ENCODE results near the gene LRP1B. TPM values are rescaled to one million over a fixed set of nuclear protein-coding genes. Genes with fewer than 3 reads are reported as not detected.

LRP1B gene
- total RNA-seq, 1 experiment from 2014 or later = 0.52 TPM

GRCh38 chr2:141195087-141195486 is 935.7 kb downstream of the LRP1B start (continued):
- TF ChIP-seq, protein P1, sequence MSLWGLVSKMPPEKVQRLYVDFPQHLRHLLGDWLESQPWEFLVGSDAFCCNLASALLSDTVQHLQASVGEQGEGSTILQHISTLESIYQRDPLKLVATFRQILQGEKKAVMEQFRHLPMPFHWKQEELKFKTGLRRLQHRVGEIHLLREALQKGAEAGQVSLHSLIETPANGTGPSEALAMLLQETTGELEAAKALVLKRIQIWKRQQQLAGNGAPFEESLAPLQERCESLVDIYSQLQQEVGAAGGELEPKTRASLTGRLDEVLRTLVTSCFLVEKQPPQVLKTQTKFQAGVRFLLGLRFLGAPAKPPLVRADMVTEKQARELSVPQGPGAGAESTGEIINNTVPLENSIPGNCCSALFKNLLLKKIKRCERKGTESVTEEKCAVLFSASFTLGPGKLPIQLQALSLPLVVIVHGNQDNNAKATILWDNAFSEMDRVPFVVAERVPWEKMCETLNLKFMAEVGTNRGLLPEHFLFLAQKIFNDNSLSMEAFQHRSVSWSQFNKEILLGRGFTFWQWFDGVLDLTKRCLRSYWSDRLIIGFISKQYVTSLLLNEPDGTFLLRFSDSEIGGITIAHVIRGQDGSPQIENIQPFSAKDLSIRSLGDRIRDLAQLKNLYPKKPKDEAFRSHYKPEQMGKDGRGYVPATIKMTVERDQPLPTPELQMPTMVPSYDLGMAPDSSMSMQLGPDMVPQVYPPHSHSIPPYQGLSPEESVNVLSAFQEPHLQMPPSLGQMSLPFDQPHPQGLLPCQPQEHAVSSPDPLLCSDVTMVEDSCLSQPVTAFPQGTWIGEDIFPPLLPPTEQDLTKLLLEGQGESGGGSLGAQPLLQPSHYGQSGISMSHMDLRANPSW (CRISPR knock-in tag; conservative IDR thresholded peaks at IDR 0.05; ENCODE audit: low read depth) = no peak
- TF ChIP-seq, protein P2, sequence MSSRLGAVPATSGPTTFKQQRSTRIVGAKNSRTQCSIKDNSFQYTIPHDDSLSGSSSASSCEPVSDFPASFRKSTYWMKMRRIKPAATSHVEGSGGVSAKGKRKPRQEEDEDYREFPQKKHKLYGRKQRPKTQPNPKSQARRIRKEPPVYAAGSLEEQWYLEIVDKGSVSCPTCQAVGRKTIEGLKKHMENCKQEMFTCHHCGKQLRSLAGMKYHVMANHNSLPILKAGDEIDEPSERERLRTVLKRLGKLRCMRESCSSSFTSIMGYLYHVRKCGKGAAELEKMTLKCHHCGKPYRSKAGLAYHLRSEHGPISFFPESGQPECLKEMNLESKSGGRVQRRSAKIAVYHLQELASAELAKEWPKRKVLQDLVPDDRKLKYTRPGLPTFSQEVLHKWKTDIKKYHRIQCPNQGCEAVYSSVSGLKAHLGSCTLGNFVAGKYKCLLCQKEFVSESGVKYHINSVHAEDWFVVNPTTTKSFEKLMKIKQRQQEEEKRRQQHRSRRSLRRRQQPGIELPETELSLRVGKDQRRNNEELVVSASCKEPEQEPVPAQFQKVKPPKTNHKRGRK (CRISPR knock-in tag; IDR thresholded peaks at IDR 0.05; ENCODE audit: borderline replicate concordance) = no peak
- TF ChIP-seq TEAD1 (CRISPR knock-in tag; IDR thresholded peaks at IDR 0.05) (no peak), GRHL2 (CRISPR knock-in tag; IDR thresholded peaks at IDR 0.05; ENCODE audit: insufficient replicate concordance, severe bottlenecking) (no peak), EMX1 (CRISPR knock-in tag; IDR thresholded peaks at IDR 0.05) (no peak), ZMAT4 (CRISPR knock-in tag; IDR thresholded peaks at IDR 0.05) (no peak), USF1 (CRISPR knock-in tag; IDR thresholded peaks at IDR 0.05) (no peak), FOXK1 (CRISPR knock-in tag; IDR thresholded peaks at IDR 0.05) (no peak), TCF7 (CRISPR knock-in tag; IDR thresholded peaks at IDR 0.05; ENCODE audit: low read depth) (no peak), ZNF416 (CRISPR knock-in tag; IDR thresholded peaks at IDR 0.05) (no peak)

DNA sequence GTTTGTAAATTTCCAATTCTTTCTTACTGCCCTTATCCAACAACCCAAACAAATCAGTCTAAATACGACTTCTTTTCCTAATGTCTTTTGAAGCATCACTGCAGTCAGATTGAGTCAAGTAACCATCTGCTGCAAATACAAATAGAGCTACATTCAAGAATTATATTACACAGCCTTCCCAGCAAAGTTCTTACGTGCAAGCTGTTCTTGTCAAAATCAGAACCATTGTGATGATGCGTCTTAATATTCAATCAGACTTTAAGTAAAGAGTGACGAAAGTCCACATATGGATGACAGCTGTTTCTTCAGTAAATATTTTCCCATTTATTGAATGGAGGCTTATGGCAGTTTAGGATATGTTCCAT is 943.8 kb downstream of the LRP1B start:
- Mint-ChIP-seq H3K9me3 (no peaks in the 10 kb centered on the region; the same call in 1 of the 2 replicates), H3K27ac (no peak overlapping the region), H3K27me3 (ENCODE audit: low read depth) (no peaks in the 10 kb centered on the region), H3K4me3 (no peak overlapping the region), H3K36me3 (no peaks in the 10 kb centered on the region), H3K4me1 (peaks cover 15% of the 10 kb centered on the region; the same call in 1 of the 2 replicates)
- ATAC-seq = no peak
- POLR2A ChIA-PET = no interaction called here
- TF ChIP-seq, protein P3, sequence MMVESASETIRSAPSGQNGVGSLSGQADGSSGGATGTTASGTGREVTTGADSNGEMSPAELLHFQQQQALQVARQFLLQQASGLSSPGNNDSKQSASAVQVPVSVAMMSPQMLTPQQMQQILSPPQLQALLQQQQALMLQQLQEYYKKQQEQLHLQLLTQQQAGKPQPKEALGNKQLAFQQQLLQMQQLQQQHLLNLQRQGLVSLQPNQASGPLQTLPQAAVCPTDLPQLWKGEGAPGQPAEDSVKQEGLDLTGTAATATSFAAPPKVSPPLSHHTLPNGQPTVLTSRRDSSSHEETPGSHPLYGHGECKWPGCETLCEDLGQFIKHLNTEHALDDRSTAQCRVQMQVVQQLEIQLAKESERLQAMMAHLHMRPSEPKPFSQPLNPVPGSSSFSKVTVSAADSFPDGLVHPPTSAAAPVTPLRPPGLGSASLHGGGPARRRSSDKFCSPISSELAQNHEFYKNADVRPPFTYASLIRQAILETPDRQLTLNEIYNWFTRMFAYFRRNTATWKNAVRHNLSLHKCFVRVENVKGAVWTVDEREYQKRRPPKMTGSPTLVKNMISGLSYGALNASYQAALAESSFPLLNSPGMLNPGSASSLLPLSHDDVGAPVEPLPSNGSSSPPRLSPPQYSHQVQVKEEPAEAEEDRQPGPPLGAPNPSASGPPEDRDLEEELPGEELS (CRISPR knock-in tag; IDR thresholded peaks at IDR 0.05) = no peak
- no peak for TF ChIP-seq NFYB (CRISPR knock-in tag; conservative IDR thresholded peaks at IDR 0.05; ENCODE audit: low read depth)
- CTCF ChIA-PET = no interaction called here
- no peak for DNase-seq (ENCODE audit: low spot score)

DNA sequence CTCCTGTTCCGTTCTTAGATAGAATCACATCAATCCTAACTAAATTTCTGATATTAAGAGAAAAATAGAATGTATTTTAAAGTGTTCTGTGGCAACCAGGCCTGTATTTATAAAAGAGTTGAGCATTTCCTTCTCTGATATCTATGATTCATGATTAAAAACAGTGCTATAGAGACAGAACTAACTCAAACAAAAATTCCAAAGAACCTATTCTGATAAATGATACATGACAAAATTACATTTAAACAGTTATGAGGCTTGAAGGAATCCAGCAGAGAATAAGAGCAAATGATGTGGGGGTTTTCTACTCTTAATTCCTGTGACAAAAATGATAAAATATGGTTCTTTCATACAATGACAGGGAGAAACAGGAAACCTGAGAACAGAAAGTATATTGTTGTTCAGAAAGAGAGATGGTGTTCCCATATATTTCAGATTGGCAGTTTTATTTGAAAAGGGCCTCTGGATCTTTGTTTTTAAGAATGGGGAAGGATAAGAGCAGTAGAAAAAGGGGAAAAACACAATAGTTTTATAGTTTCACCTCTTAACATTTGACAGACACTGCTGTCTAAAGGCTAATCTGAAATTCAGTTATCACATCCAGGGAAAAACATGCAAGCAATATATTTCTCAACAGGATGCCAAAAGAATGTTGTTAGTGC is 944.3 kb downstream of the LRP1B start:
- Mint-ChIP-seq H3K27me3 (ENCODE audit: low read depth) (no peaks in the 10 kb centered on the region), H3K4me3 (no peak overlapping the region), H3K36me3 (no peaks in the 10 kb centered on the region), H3K27ac (no peak overlapping the region), H3K4me1 (peaks cover 11% of the 10 kb centered on the region; the same call in 1 of the 2 replicates), H3K9me3 (no peaks in the 10 kb centered on the region; the same call in 1 of the 2 replicates)
- ATAC-seq (no peak), DNase-seq (ENCODE audit: low spot score) (no peak)
- ChIA-PET POLR2A (no interaction called here), CTCF (no interaction called here)
- TF ChIP-seq, protein P4, sequence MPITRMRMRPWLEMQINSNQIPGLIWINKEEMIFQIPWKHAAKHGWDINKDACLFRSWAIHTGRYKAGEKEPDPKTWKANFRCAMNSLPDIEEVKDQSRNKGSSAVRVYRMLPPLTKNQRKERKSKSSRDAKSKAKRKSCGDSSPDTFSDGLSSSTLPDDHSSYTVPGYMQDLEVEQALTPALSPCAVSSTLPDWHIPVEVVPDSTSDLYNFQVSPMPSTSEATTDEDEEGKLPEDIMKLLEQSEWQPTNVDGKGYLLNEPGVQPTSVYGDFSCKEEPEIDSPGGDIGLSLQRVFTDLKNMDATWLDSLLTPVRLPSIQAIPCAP (CRISPR knock-in tag; IDR thresholded peaks at IDR 0.05) = no peak
- TF ChIP-seq MAX (CRISPR knock-in tag; IDR thresholded peaks at IDR 0.05) (no peak), NFYB (CRISPR knock-in tag; conservative IDR thresholded peaks at IDR 0.05; ENCODE audit: low read depth) (no peak), AFF4 (CRISPR knock-in tag; IDR thresholded peaks at IDR 0.05; ENCODE audit: borderline replicate concordance) (no peak), CBFB (CRISPR knock-in tag; IDR thresholded peaks at IDR 0.05; ENCODE audit: low read depth) (no peak), ZNF219 (CRISPR knock-in tag; IDR thresholded peaks at IDR 0.05; ENCODE audit: borderline replicate concordance) (no peak)

Measured in WTC11 (cell line).